ENCODE measurements around the gene FANCC.

- TF ChIP-seq POLR2AphosphoS5 (IDR thresholded peaks at IDR 0.05; ENCODE audit: low read depth, low read length) (no peak), CTCF (IDR thresholded peaks at IDR 0.05 in 2 of 3, conservative IDR thresholded peaks at IDR 0.05 in 1 of 3; ENCODE audit: borderline replicate concordance in 1 of 3, insufficient read depth in 1 of 3, low read depth in 2 of 3, low read length in 2 of 3) (no peak), JUND (IDR thresholded peaks at IDR 0.05) (no peak), YY1 (IDR thresholded peaks at IDR 0.05; ENCODE audit: extremely low read depth, insufficient replicate concordance, low read depth, low read length) (no peak), MAX (IDR thresholded peaks at IDR 0.05) (no peak), POLR2A (IDR thresholded peaks at IDR 0.05; ENCODE audit: borderline replicate concordance, extremely low read depth, insufficient read depth, insufficient read length) (no peak), RAD21 (IDR thresholded peaks at IDR 0.05; ENCODE audit: low read depth) (no peak), EZH2 (IDR thresholded peaks at IDR 0.05) (no peak)
Observed at GRCh38 chr9:95217936-95218335, 99.6 kb downstream of the FANCC start.
